OCI-LY3 (cell line): Measurements from ENCODE around the gene MRPS27.

Source experiments
- H2AFZ ChIP-seq: fragments of 200-600, 300-600 bp; shearing (Covaris generic); 2 replicates; pipeline ENCODE4 v1.6.0; 2014; ENCODE audit warnings: antibody characterized with exemption, low read depth, low read length
- H3K27ac ChIP-seq: fragments of 200-600, 300-600 bp; sonication (generic); 2 replicates; pipeline ENCODE4 v1.5.1; 2014; ENCODE audit warnings: mild to moderate bottlenecking, low read length, moderate library complexity, mixed read lengths
- H3K27me3 ChIP-seq: fragments of 200-600, 300-600 bp; sonication (generic); 2 replicates; pipeline ENCODE4 v1.6.1; 2014; ENCODE audit warnings: low read depth, low read length, mixed read lengths
- H3K36me3 ChIP-seq: fragments of 200-600, 300-600 bp; sonication (generic); replicated peaks from 2 replicates; pipeline ENCODE3; 2014; ENCODE audit warnings: low read depth, low read length, mixed read lengths
- H3K4me1 ChIP-seq: fragments of 300-600, 200-600 bp; sonication (generic); 2 replicates; pipeline ENCODE4 v1.6.1; 2014; ENCODE audit warnings: low read length, mixed read lengths
- H3K4me2 ChIP-seq: fragments of 200-600, 300-600 bp; sonication (generic); 2 replicates; pipeline ENCODE4 v1.6.1; 2014; ENCODE audit warnings: low read length, mixed read lengths
- H3K4me3 ChIP-seq: fragments of 300-600, 200-600 bp; sonication (generic); 2 replicates; pipeline ENCODE4 v1.5.1; 2014; ENCODE audit warnings: antibody characterized with exemption, mild to moderate bottlenecking, low read length, moderate library complexity
- H3K79me2 ChIP-seq: fragments of 300-600, 200-600 bp; shearing (Covaris generic); 2 replicates; pipeline ENCODE4 v1.6.1; 2014; ENCODE audit warnings: mild to moderate bottlenecking, low read length, mixed read lengths
- H3K9ac ChIP-seq: fragments of 300-600, 200-600 bp; shearing (Covaris generic); 2 replicates; pipeline ENCODE4 v1.6.0; 2014; ENCODE audit warnings: mild to moderate bottlenecking, low read length, moderate library complexity
- H3K9me3 ChIP-seq: fragments of 200-600, 300-600 bp; shearing (Covaris generic); 2 replicates; pipeline ENCODE4 v1.6.1; 2014; ENCODE audit warnings: low read length, mixed read lengths; ENCODE audit not compliant: insufficient read depth
- H4K20me1 ChIP-seq: fragments of 200-600, 300-600 bp; sonication (generic); 2 replicates; pipeline ENCODE4 v1.6.1; 2016; ENCODE audit warnings: low read length, mixed read lengths; ENCODE audit not compliant: insufficient read depth
- CTCF ChIP-seq: fragments of 200-600, 300-600 bp; sonication (generic); IDR thresholded peaks from 2 replicates; pipeline ENCODE4 v1.5.1; 2014; ENCODE audit warnings: antibody characterized with exemption, low read length, low read depth
- EZH2phosphoT487 ChIP-seq: fragments of 200-600 bp; shearing (Covaris generic); IDR thresholded peaks from 2 replicates; pipeline ENCODE4 v1.6.1; 2018; ENCODE audit warnings: antibody characterized with exemption, mixed run types, low read depth

The MRPS27 gene

DNA sequence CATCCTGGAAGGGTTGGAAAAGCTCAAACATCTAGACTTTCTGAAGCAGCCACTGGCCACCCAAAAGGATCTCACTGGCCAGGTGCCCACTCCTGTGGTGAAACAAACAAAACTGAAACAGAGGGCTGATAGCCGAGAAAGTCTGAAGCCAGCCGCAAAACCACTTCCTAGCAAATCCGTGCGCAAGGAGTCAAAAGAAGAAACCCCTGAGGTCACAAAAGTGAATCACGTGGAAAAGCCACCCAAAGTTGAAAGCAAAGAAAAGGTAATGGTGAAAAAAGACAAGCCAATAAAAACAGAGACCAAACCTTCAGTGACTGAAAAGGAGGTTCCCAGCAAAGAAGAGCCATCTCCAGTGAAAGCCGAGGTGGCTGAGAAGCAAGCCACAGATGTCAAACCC lies 125.2 kb downstream of the MRPS27 start:
- no peaks in the 10 kb centered on the region for H3K79me2 ChIP-seq
- H3K4me3 ChIP-seq = peak overlapping the region; percentile 47
- peak overlapping the region; percentile 71 for H3K4me2 ChIP-seq
- peaks cover 73% of the 10 kb centered on the region for H3K27me3 ChIP-seq
- no peak overlapping the region for H2AFZ ChIP-seq
- no peak overlapping the region for H3K9ac ChIP-seq
- peaks cover 15% of the 10 kb centered on the region for H3K4me1 ChIP-seq
- no peak overlapping the region for H3K27ac ChIP-seq
- no peaks in the 10 kb centered on the region for H3K9me3 ChIP-seq
- no peaks in the 10 kb centered on the region for H4K20me1 ChIP-seq
- no peak for TF ChIP-seq CTCF
- TF ChIP-seq EZH2phosphoT487 = peak; percentile 48; the same call in 1 of the 2 replicates
- no peaks in the 10 kb centered on the region for H3K36me3 ChIP-seq

DNA sequence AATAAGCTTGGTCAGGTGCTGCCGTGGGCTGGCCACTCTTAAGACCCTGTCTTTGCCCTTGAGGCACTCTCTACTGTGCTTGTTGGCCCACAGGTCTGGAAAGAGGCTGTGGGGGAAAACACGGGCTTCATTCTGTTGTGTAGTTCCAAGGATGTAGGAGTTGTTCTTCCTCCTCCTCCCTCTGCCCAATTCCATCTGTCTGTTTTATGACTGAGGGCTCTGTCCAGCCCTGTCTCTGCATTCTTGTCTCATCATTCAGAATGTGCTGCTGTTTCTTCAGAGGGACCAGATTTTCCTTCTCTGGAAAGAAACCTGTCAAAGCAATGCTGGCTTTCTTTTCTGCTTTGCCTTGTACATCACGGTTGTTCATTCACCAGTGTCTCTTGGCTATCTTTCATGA lies 128.6 kb downstream of the MRPS27 start:
- no peak overlapping the region for H2AFZ ChIP-seq
- peaks cover 22% of the 10 kb centered on the region for H3K4me1 ChIP-seq
- H4K20me1 ChIP-seq = no peaks in the 10 kb centered on the region
- no peak overlapping the region for H3K27ac ChIP-seq
- no peaks in the 10 kb centered on the region for H3K9me3 ChIP-seq
- no peak overlapping the region for H3K4me2 ChIP-seq
- no peak overlapping the region for H3K9ac ChIP-seq
- peaks cover 67% of the 10 kb centered on the region for H3K27me3 ChIP-seq
- TF ChIP-seq CTCF (no peak), EZH2phosphoT487 (no peak)
- H3K36me3 ChIP-seq = no peaks in the 10 kb centered on the region
- H3K79me2 ChIP-seq = no peaks in the 10 kb centered on the region
- no peak overlapping the region for H3K4me3 ChIP-seq

DNA sequence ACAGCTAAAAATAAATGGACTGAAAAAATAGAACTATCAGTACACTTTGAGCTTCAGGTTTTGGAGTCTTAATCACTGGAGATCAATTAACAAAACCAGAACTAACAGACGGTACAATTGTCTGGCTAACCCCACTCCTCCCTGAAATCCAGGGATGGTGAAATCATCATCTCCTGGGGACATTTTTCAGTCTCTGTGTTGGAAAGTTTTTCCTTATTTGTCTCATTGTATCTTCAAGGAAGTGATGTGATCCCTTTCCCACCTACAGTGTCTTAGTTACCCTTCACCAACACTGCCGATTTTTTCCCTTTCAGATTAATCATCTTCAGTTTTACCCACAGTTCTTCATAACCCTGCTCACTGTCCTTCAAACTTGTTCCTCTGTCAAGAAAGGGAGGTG lies 130.9 kb downstream of the MRPS27 start:
- no peak overlapping the region for H3K4me2 ChIP-seq
- no peaks in the 10 kb centered on the region for H4K20me1 ChIP-seq
- H3K9me3 ChIP-seq = no peaks in the 10 kb centered on the region
- H3K36me3 ChIP-seq = no peaks in the 10 kb centered on the region
- H3K9ac ChIP-seq = no peak overlapping the region
- H3K79me2 ChIP-seq = no peaks in the 10 kb centered on the region
- peaks cover 7% of the 10 kb centered on the region for H3K4me1 ChIP-seq
- TF ChIP-seq CTCF (no peak), EZH2phosphoT487 (no peak)
- peaks cover 48% of the 10 kb centered on the region for H3K27me3 ChIP-seq
- no peak overlapping the region for H3K4me3 ChIP-seq
- H3K27ac ChIP-seq = no peak overlapping the region
- H2AFZ ChIP-seq = no peak overlapping the region

DNA sequence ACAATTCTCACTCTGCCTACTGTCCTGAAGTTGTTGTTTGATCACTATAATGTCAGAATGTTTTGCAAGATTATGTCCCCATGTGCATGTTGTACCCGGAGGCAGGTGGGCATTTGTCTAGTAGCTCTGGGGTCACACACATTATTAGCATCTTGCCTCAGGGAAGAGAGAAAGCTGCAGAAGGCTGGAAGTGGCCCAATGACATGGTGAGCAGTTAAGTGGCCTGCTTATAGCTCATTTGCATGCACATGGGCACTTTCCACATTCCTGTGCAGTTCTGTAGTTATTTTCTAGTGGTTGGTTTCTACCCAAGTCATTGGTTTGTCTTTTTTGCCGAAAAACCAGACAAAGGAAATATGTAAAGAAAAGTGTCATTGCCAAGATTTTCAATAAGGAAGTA lies 131.9 kb downstream of the MRPS27 start:
- H3K4me3 ChIP-seq = no peak overlapping the region
- no peaks in the 10 kb centered on the region for H3K79me2 ChIP-seq
- peaks cover 7% of the 10 kb centered on the region for H3K4me1 ChIP-seq
- peaks cover 39% of the 10 kb centered on the region for H3K27me3 ChIP-seq
- no peaks in the 10 kb centered on the region for H3K9me3 ChIP-seq
- no peak overlapping the region for H3K9ac ChIP-seq
- no peak overlapping the region for H2AFZ ChIP-seq
- H3K27ac ChIP-seq = no peak overlapping the region
- no peaks in the 10 kb centered on the region for H3K36me3 ChIP-seq
- H4K20me1 ChIP-seq = no peaks in the 10 kb centered on the region
- no peak for TF ChIP-seq EZH2phosphoT487
- TF ChIP-seq CTCF = no peak
- no peak overlapping the region for H3K4me2 ChIP-seq
